Neural cell (in vitro differentiated cells): ENCODE data around the gene TRAPPC2. TPM values are rescaled to one million over a fixed set of nuclear protein-coding genes. Genes with fewer than 3 reads are reported as not detected.

Experiments
- H2AFZ ChIP-seq: fragments of 200-600, 300-800 bp; sonication (generic), shearing (Covaris generic); 2 replicates; pipeline ENCODE4 v1.6.0; 2014; ENCODE audit warnings: low read depth, mild to moderate bottlenecking, antibody characterized with exemption, low read length, moderate library complexity
- H3F3A ChIP-seq: fragments of 200-600 bp; shearing (Covaris generic); 2 replicates; pipeline ENCODE4 v1.6.1; 2016; ENCODE audit warnings: mild to moderate bottlenecking, moderate library complexity, mixed read lengths, antibody characterized with exemption, low read length; ENCODE audit not compliant: insufficient read depth, poor library complexity, severe bottlenecking
- H3K27ac ChIP-seq: fragments of 200-600, 300-800 bp; sonication (generic), shearing (Covaris generic); 2 replicates; pipeline ENCODE4 v1.5.1; 2014; ENCODE audit warnings: mild to moderate bottlenecking, low read length, moderate library complexity
- H3K27me3 ChIP-seq: fragments of 300-800, 200-600 bp; sonication (generic), shearing (Covaris generic); 2 replicates; pipeline ENCODE4 v1.6.0; 2014; ENCODE audit warnings: mild to moderate bottlenecking, low read depth, low read length, moderate library complexity; ENCODE audit not compliant: insufficient read depth
- H3K36me3 ChIP-seq: fragments of 300-800, 200-600 bp; sonication (generic), shearing (Covaris generic); 2 replicates; pipeline ENCODE4 v1.5.1; 2014; ENCODE audit warnings: mild to moderate bottlenecking, antibody characterized with exemption, low read length, moderate library complexity; ENCODE audit not compliant: insufficient read depth
- H3K4me2 ChIP-seq: fragments of 300-800, 200-600 bp; sonication (generic), shearing (Covaris generic); 2 replicates; pipeline ENCODE4 v1.6.0; 2014; ENCODE audit warnings: mild to moderate bottlenecking, low read length
- H3K4me3 ChIP-seq: fragments of 300-800, 200-600 bp; sonication (generic), shearing (Covaris generic); 2 replicates; pipeline ENCODE4 v1.5.1; 2014; ENCODE audit warnings: mild to moderate bottlenecking, low read length, moderate library complexity
- H3K79me2 ChIP-seq: fragments of 200-600 bp; shearing (Covaris generic); replicated peaks from 2 replicates; pipeline ENCODE4 v1.6.0; 2014; ENCODE audit warnings: mild to moderate bottlenecking, low read length, moderate library complexity; ENCODE audit not compliant: insufficient read depth
- H3K9ac ChIP-seq: fragments of 300-800, 200-600 bp; sonication (generic), shearing (Covaris generic); 2 replicates; pipeline ENCODE4 v1.6.1; 2016; ENCODE audit warnings: mild to moderate bottlenecking, low read length, mixed read lengths
- H3K9me2 ChIP-seq: fragments of 200-600 bp; shearing (Covaris generic); 2 replicates; pipeline ENCODE4 v1.6.1; 2016; ENCODE audit warnings: mild to moderate bottlenecking, low read length, mixed read lengths; ENCODE audit not compliant: insufficient read depth
- H3K9me3 ChIP-seq: fragments of 200-600, 300-800 bp; sonication (generic), shearing (Covaris generic); 2 replicates; pipeline ENCODE4 v1.6.1; 2016; ENCODE audit warnings: mild to moderate bottlenecking, mixed run types, low read length, moderate library complexity, mixed read lengths
- H4K20me1 ChIP-seq: fragments of 200-600 bp; shearing (Covaris generic); 2 replicates; pipeline ENCODE4 v1.6.1; 2016; ENCODE audit warnings: mild to moderate bottlenecking, mixed run types; ENCODE audit not compliant: insufficient read depth
- CTCF ChIP-seq: fragments of 450-650 bp; IDR thresholded peaks from 2 replicates; pipeline ENCODE4 v1.5.1; 2014; ENCODE audit warnings: antibody characterized with exemption, mild to moderate bottlenecking, moderate library complexity; ENCODE audit not compliant: poor library complexity, severe bottlenecking
- EP300 ChIP-seq: fragments of 450-650 bp; conservative IDR thresholded peaks from 2 replicates; pipeline ENCODE4 v1.6.1; 2014; ENCODE audit warnings: antibody characterized with exemption, mild to moderate bottlenecking, moderate library complexity; ENCODE audit not compliant: poor library complexity, severe bottlenecking
- EZH2 ChIP-seq: fragments of 200-600, 300-800 bp; shearing (Covaris generic), sonication (generic); IDR thresholded peaks from 2 replicates; pipeline ENCODE4 v1.6.1; 2014; ENCODE audit warnings: antibody characterized with exemption, low read length, borderline replicate concordance, mild to moderate bottlenecking; ENCODE audit not compliant: insufficient read depth, poor library complexity, severe bottlenecking
- MXI1 ChIP-seq: fragments of 450-650 bp; conservative IDR thresholded peaks from 2 replicates; pipeline ENCODE4 v1.6.1; 2014; ENCODE audit warnings: antibody characterized with exemption, mild to moderate bottlenecking; ENCODE audit not compliant: poor library complexity, severe bottlenecking
- POLR2AphosphoS5 ChIP-seq: IDR thresholded peaks from 2 replicates; pipeline ENCODE4 v1.6.1; 2012
- RAD21 ChIP-seq: fragments of 450-650 bp; conservative IDR thresholded peaks from 2 replicates; pipeline ENCODE4 v1.6.1; 2014; ENCODE audit warnings: antibody characterized with exemption, mild to moderate bottlenecking, moderate library complexity
- SMC3 ChIP-seq: fragments of 450-650 bp; conservative IDR thresholded peaks from 2 replicates; pipeline ENCODE4 v1.6.1; 2014; ENCODE audit warnings: antibody characterized with exemption, mild to moderate bottlenecking, moderate library complexity; ENCODE audit not compliant: poor library complexity
- TAF1 ChIP-seq: IDR thresholded peaks from 2 replicates; pipeline ENCODE4 v1.6.1; 2012; ENCODE audit warnings: low read depth
- polyA plus RNA-seq: library from polyadenylated mRNA; depleted of rRNA; stranded (reverse); fragments of >200 nt; gene quantifications from 2 replicates; pipeline ENCODE4 v1.2.3, GENCODE V29; 2014
- TF ChIP-seq, protein P1 (sequence below): IDR thresholded peaks from 2 replicates; pipeline ENCODE4 v1.6.1; 2012; ENCODE audit warnings: borderline replicate concordance

TRAPPC2 gene
- polyA plus RNA-seq, 1 donor from 2014 or later: 94.2 TPM

DNA sequence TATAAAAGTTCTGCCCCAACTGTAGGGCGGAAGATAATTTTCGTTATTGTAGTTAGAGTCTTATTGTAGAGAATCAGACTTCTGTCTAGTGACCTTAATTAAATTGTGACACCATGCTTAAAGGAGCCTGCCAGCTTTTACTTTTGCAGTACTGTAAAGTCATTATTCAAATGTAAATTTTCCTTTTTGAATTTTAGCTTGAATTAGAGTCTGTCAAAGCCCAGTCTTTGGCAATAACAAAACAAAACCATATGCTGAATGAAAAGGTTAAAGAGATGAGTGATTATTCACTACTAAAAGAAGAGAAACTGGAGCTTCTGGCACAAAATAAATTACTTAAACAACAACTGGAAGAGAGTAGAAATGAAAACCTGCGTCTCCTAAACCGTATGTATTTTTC lies 22.0 kb upstream of the TRAPPC2 start:
- Histone ChIP-seq H3K9ac (no peak overlapping the region), H3K36me3 (no peaks in the 10 kb centered on the region), H3K4me3 (no peak overlapping the region), H2AFZ (no peak overlapping the region), H3K9me2 (no peaks in the 10 kb centered on the region), H3K27ac (no peak overlapping the region), H3K79me2 (no peaks in the 10 kb centered on the region), H3F3A (no peaks in the 10 kb centered on the region), H3K9me3 (no peaks in the 10 kb centered on the region), H4K20me1 (no peaks in the 10 kb centered on the region), H3K27me3 (no peaks in the 10 kb centered on the region), H3K4me2 (no peak overlapping the region)
- no peak for TF ChIP-seq EZH2
- no peak for TF ChIP-seq TAF1

DNA sequence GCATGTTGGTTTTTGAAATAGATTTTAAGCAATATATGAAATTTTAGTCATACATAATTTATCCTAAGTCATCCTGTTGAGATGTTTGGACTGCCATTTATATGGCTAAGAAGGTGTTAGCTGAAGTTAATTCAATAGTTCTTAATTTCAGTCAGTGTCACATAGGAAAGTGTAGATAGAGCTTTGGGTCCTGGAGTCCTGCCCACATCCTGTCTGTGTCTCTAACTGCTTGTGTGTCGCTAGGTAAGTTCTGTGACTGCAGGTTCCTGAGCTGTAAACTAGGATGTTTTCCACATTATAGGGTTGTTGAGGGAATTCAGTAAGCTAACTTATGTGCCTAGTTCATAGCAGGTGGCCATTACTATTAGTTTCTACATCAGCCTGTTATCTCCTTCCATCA lies 20.8 kb upstream of the TRAPPC2 start:
- H3K36me3 ChIP-seq: no peaks in the 10 kb centered on the region
- no peaks in the 10 kb centered on the region for H4K20me1 ChIP-seq

More for the DNA sequence above, 20.8 kb upstream of the TRAPPC2 start:
- Histone ChIP-seq H2AFZ (no peak overlapping the region), H3K79me2 (no peaks in the 10 kb centered on the region), H3K27me3 (no peaks in the 10 kb centered on the region), H3K9ac (no peak overlapping the region), H3K9me2 (no peaks in the 10 kb centered on the region), H3F3A (no peaks in the 10 kb centered on the region), H3K4me3 (no peak overlapping the region), H3K4me2 (no peak overlapping the region), H3K9me3 (no peaks in the 10 kb centered on the region), H3K27ac (no peak overlapping the region)
- no peak for TF ChIP-seq TAF1
- no peak for TF ChIP-seq EP300
- no peak for TF ChIP-seq MXI1
- TF ChIP-seq EZH2: no peak
- no peak for TF ChIP-seq CTCF
- TF ChIP-seq, protein P1, sequence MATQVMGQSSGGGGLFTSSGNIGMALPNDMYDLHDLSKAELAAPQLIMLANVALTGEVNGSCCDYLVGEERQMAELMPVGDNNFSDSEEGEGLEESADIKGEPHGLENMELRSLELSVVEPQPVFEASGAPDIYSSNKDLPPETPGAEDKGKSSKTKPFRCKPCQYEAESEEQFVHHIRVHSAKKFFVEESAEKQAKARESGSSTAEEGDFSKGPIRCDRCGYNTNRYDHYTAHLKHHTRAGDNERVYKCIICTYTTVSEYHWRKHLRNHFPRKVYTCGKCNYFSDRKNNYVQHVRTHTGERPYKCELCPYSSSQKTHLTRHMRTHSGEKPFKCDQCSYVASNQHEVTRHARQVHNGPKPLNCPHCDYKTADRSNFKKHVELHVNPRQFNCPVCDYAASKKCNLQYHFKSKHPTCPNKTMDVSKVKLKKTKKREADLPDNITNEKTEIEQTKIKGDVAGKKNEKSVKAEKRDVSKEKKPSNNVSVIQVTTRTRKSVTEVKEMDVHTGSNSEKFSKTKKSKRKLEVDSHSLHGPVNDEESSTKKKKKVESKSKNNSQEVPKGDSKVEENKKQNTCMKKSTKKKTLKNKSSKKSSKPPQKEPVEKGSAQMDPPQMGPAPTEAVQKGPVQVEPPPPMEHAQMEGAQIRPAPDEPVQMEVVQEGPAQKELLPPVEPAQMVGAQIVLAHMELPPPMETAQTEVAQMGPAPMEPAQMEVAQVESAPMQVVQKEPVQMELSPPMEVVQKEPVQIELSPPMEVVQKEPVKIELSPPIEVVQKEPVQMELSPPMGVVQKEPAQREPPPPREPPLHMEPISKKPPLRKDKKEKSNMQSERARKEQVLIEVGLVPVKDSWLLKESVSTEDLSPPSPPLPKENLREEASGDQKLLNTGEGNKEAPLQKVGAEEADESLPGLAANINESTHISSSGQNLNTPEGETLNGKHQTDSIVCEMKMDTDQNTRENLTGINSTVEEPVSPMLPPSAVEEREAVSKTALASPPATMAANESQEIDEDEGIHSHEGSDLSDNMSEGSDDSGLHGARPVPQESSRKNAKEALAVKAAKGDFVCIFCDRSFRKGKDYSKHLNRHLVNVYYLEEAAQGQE: no peak
- TF ChIP-seq RAD21: no peak
- no peak for TF ChIP-seq SMC3
- no peak for TF ChIP-seq POLR2AphosphoS5
